NCI-H774 (cell line): Measurements from ENCODE around the gene BAG3.
"Not testable (repeated sequence)": the region's sequence is repeated elsewhere in the genome, so short reads cannot be mapped to it uniquely, and the experiment has no call there.

Experiments
- DNase-seq: peaks from one replicate; lab custom pipeline; 2025; lab: John Stamatoyannopoulos, UW

The BAG3 gene

DNA sequence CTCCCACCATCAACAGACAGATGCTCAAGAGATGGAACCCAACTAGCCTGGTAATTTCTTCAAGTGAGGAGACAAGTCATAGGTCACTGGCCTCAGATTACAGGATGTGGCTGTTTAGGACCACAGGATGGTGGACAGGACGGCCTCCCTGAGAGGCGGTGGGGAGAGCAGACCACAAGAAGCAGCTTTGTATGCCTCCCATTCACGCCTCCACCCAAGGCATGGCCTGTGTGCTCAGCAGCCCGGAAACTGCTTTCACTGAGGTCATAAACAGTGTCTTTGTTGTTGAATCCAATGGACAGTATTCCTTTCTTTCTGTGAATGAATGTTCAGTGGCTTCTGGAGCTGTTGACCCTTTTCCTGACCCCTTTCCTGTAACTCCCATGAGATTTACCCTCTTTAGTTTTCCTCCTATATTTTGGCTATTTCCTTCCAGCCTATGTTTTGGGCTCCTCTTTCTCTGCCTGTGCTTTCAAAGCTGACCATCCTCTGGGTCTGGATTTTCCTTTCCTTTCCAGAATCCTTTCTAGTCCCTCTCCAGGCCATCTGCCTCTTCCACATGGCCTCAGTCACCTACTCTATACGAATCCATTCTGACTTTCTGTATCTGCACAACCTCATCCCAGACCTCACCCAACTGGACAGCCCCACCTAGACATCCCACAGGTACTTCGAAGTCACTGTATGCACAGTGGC lies 42.2 kb downstream of the BAG3 start:
- no peak for DNase-seq

DNA sequence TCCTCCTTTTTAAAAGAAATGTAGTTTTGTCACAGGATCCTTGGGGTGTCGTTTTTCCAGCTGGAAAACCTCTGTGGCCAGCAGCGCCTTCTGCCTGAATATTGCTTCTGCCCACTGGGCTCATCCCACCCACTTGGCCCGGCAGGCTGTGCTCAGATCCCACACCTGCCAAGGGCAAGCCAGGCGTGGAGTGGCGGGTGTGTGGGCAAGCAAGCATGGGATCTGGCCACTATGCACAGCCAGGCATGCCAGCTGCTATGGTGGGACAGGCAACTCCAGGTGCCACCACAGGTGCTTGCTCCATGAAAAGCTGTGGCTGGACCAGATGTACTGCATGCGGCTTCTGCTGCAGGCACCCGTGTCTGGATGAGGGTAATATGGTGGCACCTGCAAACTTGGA lies 43.4 kb downstream of the BAG3 start:
- DNase-seq = no peak

DNA sequence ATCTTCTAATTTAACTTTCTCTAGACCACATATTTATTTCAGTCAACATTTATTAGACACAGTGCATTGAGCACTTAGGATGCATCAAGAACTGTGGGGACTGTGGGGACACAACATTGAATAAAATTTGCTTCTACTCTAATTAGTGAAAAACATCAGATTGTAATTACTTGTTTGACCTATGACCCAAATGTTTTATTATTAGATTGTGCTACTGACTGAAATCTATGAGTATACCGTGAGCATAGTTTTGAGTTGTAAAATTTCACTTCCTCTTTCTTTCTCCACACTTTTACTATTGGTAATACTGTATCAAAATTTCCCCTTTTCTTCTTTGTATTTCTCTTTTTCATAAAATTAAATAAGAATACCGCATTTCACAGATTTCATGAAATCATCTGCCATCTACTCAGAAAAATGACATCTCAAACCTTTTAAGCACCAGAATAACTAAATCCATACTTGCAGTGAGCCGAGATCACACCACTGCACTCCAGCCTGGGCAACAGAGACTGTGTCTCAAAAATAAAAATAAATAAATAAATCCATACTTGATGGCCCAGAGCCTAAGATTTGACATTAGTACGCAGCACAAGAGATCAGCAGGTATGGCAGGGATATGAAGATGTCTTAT lies 49.3 kb downstream of the BAG3 start:
- DNase-seq = no peak

GRCh38 chr10:119701861-119702260 lies 50.7 kb downstream of the BAG3 start:
- no peak for DNase-seq

DNA sequence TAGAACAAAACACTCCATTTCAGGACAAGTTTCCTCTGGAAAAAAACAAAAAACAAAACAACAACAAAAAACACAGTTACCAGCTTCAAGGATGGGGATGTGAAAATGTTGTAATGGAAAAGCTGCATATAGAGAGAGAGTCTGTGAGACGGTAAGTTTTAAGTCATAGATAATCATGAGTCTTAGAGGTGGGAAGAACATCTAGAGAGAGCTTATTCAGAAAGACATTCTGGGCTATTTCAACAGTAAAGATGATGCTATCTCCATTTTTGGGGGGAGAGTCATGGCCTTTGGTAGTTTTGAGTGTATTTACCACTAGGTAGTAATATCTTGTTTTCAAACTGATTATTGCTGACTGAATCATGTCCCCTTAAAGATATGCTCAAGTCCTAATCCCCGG lies 51.4 kb downstream of the BAG3 start:
- no peak for DNase-seq

- DNase-seq = no peak
Observed at GRCh38 chr10:119703903-119704508, 52.8 kb downstream of the BAG3 start.

GRCh38 chr10:119705434-119705831 lies 54.3 kb downstream of the BAG3 start:
- DNase-seq = no peak

DNA sequence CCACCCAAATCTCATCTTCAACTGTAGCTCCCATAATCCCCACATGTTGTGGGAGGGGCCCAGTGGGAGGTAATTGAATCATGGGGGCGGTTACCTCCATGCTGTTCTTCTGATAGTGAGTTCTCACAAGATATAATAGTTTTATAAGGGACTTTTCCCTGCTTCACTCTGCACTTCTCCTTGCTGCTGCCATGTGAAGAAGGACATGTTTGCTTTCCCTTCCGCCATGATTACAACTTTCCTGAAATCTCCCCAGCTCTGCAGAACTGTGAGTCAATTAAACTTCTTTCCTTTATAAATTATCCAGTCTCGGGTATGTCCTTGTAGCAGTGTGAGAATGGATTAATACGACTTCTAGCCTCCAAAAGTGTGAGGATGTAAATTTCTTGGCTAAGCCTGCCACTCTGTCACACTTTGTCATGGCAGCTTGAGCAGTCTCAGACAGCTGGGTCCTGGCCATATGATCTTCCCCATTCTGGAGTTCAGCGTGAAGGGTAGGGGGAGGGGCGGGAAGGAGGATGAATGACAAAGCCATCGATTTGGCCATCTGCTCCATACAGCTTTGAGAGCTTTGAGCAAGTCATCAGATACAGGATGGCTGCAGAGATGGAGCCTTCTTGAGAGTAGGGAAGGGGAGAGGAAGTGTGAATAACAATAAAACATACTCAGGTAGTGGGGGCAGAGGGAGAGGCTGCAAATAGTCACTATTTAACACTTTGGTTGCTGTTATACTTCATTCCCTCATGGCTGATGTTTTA lies 55.5 kb downstream of the BAG3 start:
- no peak for DNase-seq

- DNase-seq = not testable (repeated sequence)
Observed at GRCh38 chr10:119707331-119707730, 56.2 kb downstream of the BAG3 start.

GRCh38 chr10:119710935-119711334 lies 59.8 kb downstream of the BAG3 start:
- DNase-seq = not testable (repeated sequence)

- no peak for DNase-seq
Observed at GRCh38 chr10:119713744-119714483, 62.7 kb downstream of the BAG3 start.

GRCh38 chr10:119714484-119714816 lies 63.3 kb downstream of the BAG3 start:
- no peak for DNase-seq

- no peak for DNase-seq
Observed at GRCh38 chr10:119715628-119716505, 64.7 kb downstream of the BAG3 start.

GRCh38 chr10:119723161-119723560 lies 72.0 kb downstream of the BAG3 start:
- no peak for DNase-seq

GRCh38 chr10:119723624-119724023 lies 72.4 kb downstream of the BAG3 start:
- DNase-seq = no peak

DNA sequence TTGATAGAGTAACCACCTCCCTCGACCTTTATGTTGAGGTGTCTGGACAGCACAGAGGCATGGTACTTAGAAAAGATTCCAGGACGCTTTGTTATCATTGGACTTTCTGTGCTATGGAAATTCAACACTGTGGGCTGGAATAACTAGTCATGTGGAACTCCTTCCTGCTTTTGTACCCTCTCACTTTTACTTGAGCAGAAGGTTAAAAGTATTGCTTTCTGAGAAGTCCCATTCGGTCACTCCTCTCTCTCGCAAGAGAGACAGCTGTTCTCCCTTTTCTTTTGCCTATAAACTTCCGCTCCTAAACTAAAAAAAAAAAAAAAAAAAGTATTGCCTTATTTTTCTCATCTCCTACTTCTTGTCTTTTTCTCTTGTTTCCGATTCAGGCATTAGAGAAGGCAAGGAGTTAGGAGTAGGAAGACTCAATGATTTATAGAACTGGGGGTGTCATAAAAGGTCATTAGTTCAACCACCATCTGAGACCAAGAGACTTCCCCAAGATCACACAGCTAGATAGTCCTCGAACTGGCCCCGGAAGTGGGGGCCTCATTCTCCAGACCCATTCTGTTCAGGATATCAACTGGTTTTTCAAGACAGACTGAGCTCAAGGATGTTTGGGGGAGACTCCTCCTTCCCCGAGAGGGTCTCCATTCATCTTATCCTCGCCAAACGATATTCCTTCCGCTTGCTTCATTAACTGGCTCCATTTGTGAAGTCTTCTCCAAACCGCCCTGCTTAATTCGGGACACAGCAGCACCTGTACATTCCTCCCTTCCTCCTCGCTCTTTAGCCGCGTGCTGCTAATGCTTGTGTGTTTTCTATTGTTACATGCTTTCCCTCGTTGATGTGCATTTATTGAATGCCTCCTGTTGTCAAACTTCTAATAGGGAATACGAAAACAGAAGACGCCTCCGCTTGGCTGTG lies 73.7 kb downstream of the BAG3 start:
- DNase-seq = no peak

DNA sequence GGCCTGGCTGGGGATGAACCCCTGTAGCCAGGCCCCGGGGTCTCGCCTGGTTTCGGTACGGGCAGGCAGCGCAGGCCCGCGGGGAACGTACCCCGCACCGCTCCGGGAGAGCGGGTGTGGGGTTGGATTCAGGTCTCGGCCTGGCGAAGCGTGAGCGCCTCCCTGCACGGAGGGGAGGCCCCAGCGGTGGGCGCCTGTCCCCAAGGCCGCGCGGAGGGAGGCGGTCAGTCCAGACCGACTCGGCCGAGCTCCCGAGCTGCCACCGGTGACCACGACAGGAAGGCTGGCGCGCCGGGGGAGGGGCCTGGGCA lies 74.3 kb downstream of the BAG3 start:
- DNase-seq = no peak

GRCh38 chr10:119725828-119726675 lies 74.9 kb downstream of the BAG3 start, which contains the start of gene INPP5F:
Gene INPP5F (plus strand): TSS chr10:119726050. CDS start chr10:119726263, 213 bp downstream.
- peak; percentile 86 for DNase-seq

GRCh38 chr10:119726676-119727261 lies 75.6 kb downstream of the BAG3 start:
- no peak for DNase-seq
